GM12875 (cell line): ENCODE measurements around the gene PHLPP1.

Source experiments
- H3K4me3 ChIP-seq: one replicate; pipeline ENCODE4 v1.5.1; 2011; ENCODE audit warnings: low read depth, low read length, control low read depth
- TF ChIP-seq, protein P1 (sequence below): IDR thresholded peaks from 2 replicates; pipeline ENCODE4 v1.5.1; 2011; ENCODE audit warnings: low read depth, mild to moderate bottlenecking, control low read depth, inconsistent platforms, low read length, moderate library complexity, borderline replicate concordance; ENCODE audit not compliant: insufficient read depth

PHLPP1 gene

DNA sequence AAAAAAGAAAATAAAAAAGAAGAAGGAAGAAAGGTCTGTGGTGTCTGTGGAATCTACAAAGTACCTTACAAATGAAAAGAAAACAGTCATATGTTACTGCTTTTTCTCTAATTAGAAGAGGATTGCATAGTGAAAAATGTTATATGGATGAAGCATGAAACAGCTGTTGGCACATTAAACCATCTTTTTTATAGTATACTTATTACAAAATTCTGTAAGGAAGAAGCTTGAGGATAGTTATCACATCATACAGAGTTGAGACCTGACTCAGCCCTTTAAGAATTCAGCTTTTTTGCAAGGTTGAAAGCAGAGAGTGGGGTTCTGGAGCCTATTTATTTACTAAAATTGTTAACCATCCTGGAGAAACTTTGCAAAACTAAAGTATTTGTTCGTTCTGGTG, 222.7 kb downstream of the PHLPP1 start:
- TF ChIP-seq, protein P1, sequence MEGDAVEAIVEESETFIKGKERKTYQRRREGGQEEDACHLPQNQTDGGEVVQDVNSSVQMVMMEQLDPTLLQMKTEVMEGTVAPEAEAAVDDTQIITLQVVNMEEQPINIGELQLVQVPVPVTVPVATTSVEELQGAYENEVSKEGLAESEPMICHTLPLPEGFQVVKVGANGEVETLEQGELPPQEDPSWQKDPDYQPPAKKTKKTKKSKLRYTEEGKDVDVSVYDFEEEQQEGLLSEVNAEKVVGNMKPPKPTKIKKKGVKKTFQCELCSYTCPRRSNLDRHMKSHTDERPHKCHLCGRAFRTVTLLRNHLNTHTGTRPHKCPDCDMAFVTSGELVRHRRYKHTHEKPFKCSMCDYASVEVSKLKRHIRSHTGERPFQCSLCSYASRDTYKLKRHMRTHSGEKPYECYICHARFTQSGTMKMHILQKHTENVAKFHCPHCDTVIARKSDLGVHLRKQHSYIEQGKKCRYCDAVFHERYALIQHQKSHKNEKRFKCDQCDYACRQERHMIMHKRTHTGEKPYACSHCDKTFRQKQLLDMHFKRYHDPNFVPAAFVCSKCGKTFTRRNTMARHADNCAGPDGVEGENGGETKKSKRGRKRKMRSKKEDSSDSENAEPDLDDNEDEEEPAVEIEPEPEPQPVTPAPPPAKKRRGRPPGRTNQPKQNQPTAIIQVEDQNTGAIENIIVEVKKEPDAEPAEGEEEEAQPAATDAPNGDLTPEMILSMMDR: no peak
- H3K4me3 ChIP-seq: no peak overlapping the region

DNA sequence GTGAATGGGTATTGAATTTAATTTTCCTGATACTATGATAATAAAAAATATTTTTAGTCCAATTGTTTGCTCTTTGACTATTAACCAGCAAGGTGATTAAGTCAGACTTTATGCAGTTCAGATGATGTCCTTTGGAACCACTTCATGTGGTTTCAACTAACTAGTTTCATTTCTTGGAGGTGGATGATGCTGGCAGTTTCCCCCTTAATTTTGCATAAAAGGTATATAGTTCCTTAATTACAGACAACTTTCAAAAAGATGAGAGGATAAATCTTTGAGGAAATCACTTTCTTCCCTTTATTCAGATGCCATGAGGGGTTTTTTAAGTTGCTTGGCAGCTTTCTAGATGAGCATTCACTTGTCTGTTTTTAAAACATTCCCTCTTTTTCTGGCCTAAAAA, 223.1 kb downstream of the PHLPP1 start:
- TF ChIP-seq, protein P1: no peak

DNA sequence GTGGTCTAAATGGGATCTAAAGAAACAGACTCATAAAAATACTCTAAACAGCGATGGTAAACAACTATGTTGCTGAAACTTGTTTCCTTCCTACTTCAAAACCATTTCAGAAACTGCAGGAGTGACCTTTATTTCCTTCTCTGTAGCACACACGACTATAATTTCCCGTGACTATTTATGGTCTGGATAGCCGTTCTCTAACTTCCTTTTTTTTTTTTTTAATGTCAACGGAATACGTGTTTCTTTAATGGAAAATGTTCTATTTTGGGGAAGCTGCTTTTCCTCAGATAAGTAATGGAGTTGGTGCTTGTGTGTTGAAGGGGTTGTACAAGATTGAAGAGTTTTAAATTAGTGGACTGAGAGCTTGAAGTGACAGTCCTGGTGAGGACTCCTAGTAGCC, 224.1 kb downstream of the PHLPP1 start:
- TF ChIP-seq, protein P1: no peak
- H3K4me3 ChIP-seq: no peak overlapping the region

More for the DNA sequence above, 223.1 kb downstream of the PHLPP1 start:
- H3K4me3 ChIP-seq: no peak overlapping the region

DNA sequence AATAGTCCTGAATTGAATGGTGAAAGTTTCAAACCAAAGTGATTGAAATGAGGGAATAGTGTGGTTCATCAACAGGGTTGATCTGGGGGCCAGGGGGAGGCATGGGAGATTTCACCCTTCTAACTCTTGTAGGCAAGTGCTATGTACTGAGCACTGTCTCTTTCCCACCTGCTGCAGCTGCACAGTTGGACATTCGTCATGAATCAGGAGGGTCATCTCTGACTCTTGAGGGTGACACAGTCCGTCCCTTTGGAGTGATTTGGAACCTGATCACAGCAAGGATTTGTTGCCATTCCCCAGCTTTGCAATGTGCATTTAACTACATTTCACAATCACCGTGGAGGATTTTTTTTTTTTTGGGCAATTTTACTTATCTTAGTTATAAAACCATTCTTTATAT, 224.6 kb downstream of the PHLPP1 start:
- no peak overlapping the region for H3K4me3 ChIP-seq
- TF ChIP-seq, protein P1: no peak

DNA sequence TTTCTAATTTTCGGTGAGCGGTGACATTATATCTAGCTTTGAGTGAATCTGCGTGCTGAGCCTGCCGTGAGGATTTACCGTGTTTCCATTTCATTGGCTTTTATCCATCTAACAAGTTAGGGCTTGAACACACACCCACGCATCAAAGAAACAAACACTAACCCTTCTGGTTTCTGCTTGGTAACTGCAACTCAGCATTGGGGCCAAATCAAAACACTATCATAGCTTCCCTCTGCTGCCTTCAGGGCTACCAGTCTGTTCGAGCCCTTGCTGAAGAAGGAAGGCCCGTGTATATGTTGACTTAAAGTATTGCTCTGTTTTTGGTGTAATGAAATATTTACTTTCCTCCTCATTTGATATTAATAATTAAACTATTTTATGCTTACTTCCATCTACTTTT, 227.2 kb downstream of the PHLPP1 start:
- H3K4me3 ChIP-seq: no peak overlapping the region
- TF ChIP-seq, protein P1: no peak

DNA sequence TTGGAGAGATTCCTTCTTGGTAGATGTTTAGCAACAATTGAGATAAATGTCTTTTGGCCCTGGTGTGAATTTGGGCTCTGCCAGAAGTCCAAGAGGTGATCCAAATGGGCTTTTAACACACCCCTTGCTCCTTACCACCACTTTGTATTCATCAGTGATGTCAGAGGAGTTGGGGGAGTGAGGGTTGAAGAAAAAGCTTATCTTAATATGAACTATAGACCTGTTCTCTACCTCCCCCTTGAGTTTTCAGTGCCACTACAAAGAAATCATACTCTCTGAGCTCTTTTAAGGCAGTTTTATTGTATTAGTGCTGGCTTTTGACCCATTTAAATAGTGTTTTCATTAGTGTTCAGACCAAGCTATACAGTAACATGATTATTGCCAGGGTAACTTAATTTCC, 229.1 kb downstream of the PHLPP1 start:
- TF ChIP-seq, protein P1: no peak
- no peak overlapping the region for H3K4me3 ChIP-seq

DNA sequence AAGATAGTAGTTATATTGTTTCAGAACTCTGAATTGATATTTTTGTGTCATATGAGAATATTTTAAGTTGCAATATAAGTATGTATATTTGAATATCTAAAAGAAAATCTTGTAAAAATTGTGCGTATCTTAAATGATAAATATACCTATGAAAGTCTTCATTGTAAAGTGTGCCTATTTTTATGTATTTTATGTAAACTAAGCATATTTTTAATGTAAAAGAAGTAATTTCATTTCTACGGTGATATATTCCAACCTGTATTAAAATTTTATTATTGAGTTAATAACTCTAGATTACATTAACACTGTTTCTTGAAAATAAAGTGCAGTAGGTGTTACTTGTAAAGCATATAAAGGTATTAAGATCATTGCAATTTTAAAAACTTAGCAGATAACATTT, 233.4 kb downstream of the PHLPP1 start:
- TF ChIP-seq, protein P1: no peak

More for the DNA sequence above, 233.4 kb downstream of the PHLPP1 start:
- no peak overlapping the region for H3K4me3 ChIP-seq
